Natural killer cell (primary cell): ENCODE results near the gene MSI2. TPM values are rescaled to one million over a fixed set of nuclear protein-coding genes. Genes with fewer than 3 reads are reported as not detected.

Experiments
- ATAC-seq, 3 donors: fragments of 150-1000 bp in 2 of 3; fragments of 200-7000 bp in 1 of 3; cut with Tn5 transposase; 1 replicate in 1 of 3; 2 replicates in 2 of 3; pipeline ENCODE4 v1.10.0; 2021; ENCODE audit warnings: mild to moderate bottlenecking in 2 of 3, moderate library complexity in 2 of 3
- DNase-seq, 2 donors: peaks; one replicate each; pipeline versions ENCODE4 v3.0.0 to v3.0.0-alpha.2; 2013 to 2021; ENCODE audit warnings: mixed read lengths in 1 of 2
- H3K27ac ChIP-seq: one replicate; pipeline ENCODE4 v1.5.1; 2013; ENCODE audit warnings: mild to moderate bottlenecking, low read length
- H3K27me3 ChIP-seq: one replicate; pipeline ENCODE4 v1.6.1; 2013; ENCODE audit warnings: low read length; ENCODE audit not compliant: control insufficient read depth, insufficient read depth
- H3K36me3 ChIP-seq: one replicate; pipeline ENCODE4 v1.6.1; 2013; ENCODE audit warnings: low read length; ENCODE audit not compliant: control insufficient read depth, insufficient read depth
- H3K4me1 ChIP-seq: one replicate; pipeline ENCODE4 v1.6.1; 2013; ENCODE audit warnings: low read length; ENCODE audit not compliant: control insufficient read depth, insufficient read depth
- H3K4me3 ChIP-seq: one replicate; pipeline ENCODE4 v1.5.1; 2013; ENCODE audit warnings: low read length
- H3K9me3 ChIP-seq: one replicate; pipeline ENCODE4 v1.6.1; 2013; ENCODE audit warnings: low read length; ENCODE audit not compliant: control insufficient read depth, insufficient read depth
- H3K27ac Mint-ChIP-seq, 2 donors: one replicate each; pipeline ENCODE4 v1.8.0; 2022; ENCODE audit warnings: mild to moderate bottlenecking in 2 of 2, mixed read lengths in 2 of 2, moderate library complexity in 1 of 2
- H3K27me3 Mint-ChIP-seq, 2 donors: one replicate each; pipeline ENCODE4 v1.8.0; 2022; ENCODE audit warnings: low read depth in 2 of 2, mixed read lengths in 2 of 2
- H3K36me3 Mint-ChIP-seq: one replicate; pipeline ENCODE4 v1.8.0; 2022; ENCODE audit warnings: mixed read lengths
- H3K4me1 Mint-ChIP-seq, 2 donors: one replicate each; pipeline ENCODE4 v1.8.0; 2022; ENCODE audit warnings: mixed read lengths in 2 of 2
- H3K4me3 Mint-ChIP-seq: one replicate; pipeline ENCODE4 v1.8.0; 2022; ENCODE audit warnings: mild to moderate bottlenecking, moderate library complexity, mixed read lengths
- H3K9me3 Mint-ChIP-seq, 2 donors: one replicate each; pipeline ENCODE4 v1.8.0; 2022; ENCODE audit warnings: mixed read lengths in 2 of 2
- CTCF ChIP-seq: fragments of 200-600 bp; IDR thresholded peaks from one replicate; pipeline ENCODE4 v1.8.0; 2022; ENCODE audit warnings: antibody characterized with exemption
- WGBS: methylation state at CpG from one replicate; pipeline ENCODE4 v1.1.7; 2013; ENCODE audit warnings: missing lambda C conversion rate; ENCODE audit not compliant: insufficient coverage; 5-methylcytosine and 5-hydroxymethylcytosine counted together
- intact Hi-C: fragments of 100-400 bp; cut with micrococcal nuclease; formaldehyde crosslinking; loops from one replicate; pipeline ENCODE4 v1.14.2; 2022
- total RNA-seq, 4 donors: library from RNA; stranded (reverse); fragments of 120-200 nt in 1 of 4; gene quantifications; one replicate each; pipeline versions ENCODE4 v1.2.3 to v1.2.4, GENCODE V29; 2013 to 2022

MSI2 gene
- total RNA-seq, 3 donors from 2014 or later (not counting 1 experiment from before 2014, with no cell fraction given) = 95.5 to 145 (median 96.8) TPM

DNA sequence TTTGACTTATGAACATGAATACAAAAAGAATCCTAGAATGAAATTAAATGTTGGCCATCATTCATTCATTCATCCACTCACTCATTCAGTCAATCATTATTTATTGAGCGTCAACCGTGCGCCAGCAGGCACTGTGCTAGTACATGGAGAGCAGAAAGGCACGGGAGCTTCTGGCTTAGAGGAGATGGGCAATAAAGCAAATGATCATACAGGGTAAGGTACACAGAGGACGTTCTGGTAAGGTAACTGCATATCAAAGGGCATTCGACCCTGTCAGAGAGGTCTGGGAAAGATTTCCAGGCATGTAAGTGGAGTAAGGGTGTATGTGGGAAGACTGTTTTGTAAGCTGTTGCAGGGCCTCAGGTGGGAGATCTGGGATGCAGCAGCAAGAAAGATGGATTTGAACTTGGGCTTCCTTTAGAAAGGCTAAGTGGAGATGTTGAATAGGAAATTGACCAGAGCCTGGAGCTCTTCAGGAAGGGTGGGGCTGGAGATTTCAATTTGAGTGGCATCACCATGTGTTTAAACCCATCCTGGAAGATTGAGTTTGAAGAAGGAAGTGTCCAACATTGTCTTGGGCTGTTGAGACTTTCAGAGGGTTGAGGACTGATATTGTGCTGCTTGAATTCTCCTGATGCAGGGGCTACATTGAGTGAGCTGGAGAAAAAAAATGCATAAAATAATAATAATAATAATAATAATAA, 2.8 kb upstream of the MSI2 start:
- ATAC-seq = no peak
- Histone ChIP-seq H3K27me3 (no peaks in the 10 kb centered on the region), H3K4me1 (peaks cover 17% of the 10 kb centered on the region), H3K4me3 (no peak overlapping the region), H3K27ac (no peak overlapping the region), H3K9me3 (no peaks in the 10 kb centered on the region), H3K36me3 (no peaks in the 10 kb centered on the region)
- peak in 1 of 2 donors; percentile 23 for DNase-seq
- Mint-ChIP-seq H3K9me3 (peaks cover 0 to 3% of the 10 kb centered on the region in 2 donors), H3K27ac (no peak overlapping the region), H3K4me1 (peaks cover 24 to 28% of the 10 kb centered on the region in 2 donors), H3K4me3 (peak overlapping the region; percentile 55), H3K27me3 (peaks cover 0 to 2% of the 10 kb centered on the region in 2 donors), H3K36me3 (no peaks in the 10 kb centered on the region)
- intact Hi-C loops = no loop called here
- 90% methylated on average over 6 of the region's 6 CpGs for WGBS
- TF ChIP-seq CTCF = no peak

GRCh38 chr17:57255182-57255775, 1.0 kb upstream of the MSI2 start:
- peaks cover 0 to 3% of the 10 kb centered on the region in 2 donors for H3K27me3 Mint-ChIP-seq
- peak overlapping the region; percentile 59 for H3K4me3 ChIP-seq
- ATAC-seq = no peak

DNA sequence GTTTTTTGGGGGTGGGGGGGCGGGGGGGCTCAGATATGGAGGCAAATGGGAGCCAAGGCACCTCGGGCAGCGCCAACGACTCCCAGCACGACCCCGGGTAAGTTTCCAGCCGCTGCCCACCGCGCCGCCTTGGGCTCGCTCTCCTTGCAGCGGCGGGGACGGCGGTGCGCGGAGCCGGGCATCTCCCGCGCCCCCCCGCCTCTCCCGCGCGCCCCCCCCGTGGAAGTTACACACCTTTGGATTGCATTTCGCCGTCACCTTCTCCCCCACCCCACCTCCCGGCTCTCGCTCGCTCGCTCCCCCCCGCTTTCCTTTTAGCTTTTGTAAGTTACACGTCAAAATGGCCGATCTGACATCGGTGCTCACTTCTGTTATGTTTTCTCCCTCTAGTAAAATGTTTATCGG, 387 bp downstream of the MSI2 start:
- no peaks in the 10 kb centered on the region for H3K9me3 ChIP-seq
- peaks cover 3% of the 10 kb centered on the region for H3K36me3 Mint-ChIP-seq
- H3K4me1 ChIP-seq = peaks cover 24% of the 10 kb centered on the region

More at GRCh38 chr17:57255182-57255775, 1.0 kb upstream of the MSI2 start:
- Mint-ChIP-seq H3K9me3 (peaks cover 0 to 3% of the 10 kb centered on the region in 2 donors), H3K36me3 (no peaks in the 10 kb centered on the region), H3K4me3 (peak overlapping the region; percentile 98), H3K4me1 (peaks cover 34 to 35% of the 10 kb centered on the region in 2 donors), H3K27ac (peak overlapping the region; percentile 89 to 97)
- no peaks in the 10 kb centered on the region for H3K36me3 ChIP-seq
- no peaks in the 10 kb centered on the region for H3K27me3 ChIP-seq
- no peak for TF ChIP-seq CTCF
- peaks cover 24% of the 10 kb centered on the region for H3K4me1 ChIP-seq
- no peak for DNase-seq
- no peaks in the 10 kb centered on the region for H3K9me3 ChIP-seq
- WGBS = 33% methylated on average over 15 of the region's 16 CpGs
- intact Hi-C loops = no loop called here
- H3K27ac ChIP-seq = peak overlapping the region; percentile 75

More for the DNA sequence above, 387 bp downstream of the MSI2 start:
- ATAC-seq (peak; percentile 7 to 19 (median 12)), DNase-seq (peak in 1 of 2 donors; percentile 74)
- Mint-ChIP-seq H3K9me3 (no peaks in the 10 kb centered on the region), H3K4me1 (peaks cover 34 to 35% of the 10 kb centered on the region in 2 donors), H3K4me3 (peak overlapping the region; percentile 97), H3K27ac (peak overlapping the region; percentile 69 to 97), H3K27me3 (peaks cover 0 to 3% of the 10 kb centered on the region in 2 donors)
- intact Hi-C loops = no loop called here
- WGBS = under 1% methylated on average over 35 of the region's 36 CpGs
- Histone ChIP-seq H3K4me3 (peak overlapping the region; percentile 69), H3K36me3 (peaks cover 2% of the 10 kb centered on the region), H3K27ac (peak overlapping the region; percentile 39), H3K27me3 (no peaks in the 10 kb centered on the region)
- no peak for TF ChIP-seq CTCF
